ENCODE measurements around the gene SLC37A1. TPM values are rescaled to one million over a fixed set of nuclear protein-coding genes. Genes with fewer than 3 reads are reported as not detected.
A peak's percentile ranks its signal among the peaks of the same experiment; 100 is the strongest.

The SLC37A1 gene
- total and polyA plus RNA-seq, 2 of the 13 experiments (the other 11 are each of a cell fraction or from before 2014, with no cell fraction given) = 0.22 to 0.40 TPM

DNA sequence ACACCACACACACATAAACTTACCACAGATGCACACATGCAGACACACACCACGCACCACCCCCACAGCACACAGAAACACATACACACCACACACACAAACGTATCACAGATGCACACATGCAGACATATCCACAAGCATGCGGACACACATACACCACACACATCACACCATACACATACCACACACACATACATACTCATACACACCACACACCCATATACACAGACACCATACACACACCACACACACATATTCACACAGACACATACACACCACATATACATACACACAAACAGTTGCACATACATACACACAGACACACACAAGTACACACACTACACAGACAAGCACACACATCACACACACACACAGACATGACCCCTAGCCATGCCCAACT is 102.3 kb downstream of the SLC37A1 start:
- no TSS peak for BruUV-seq (replicated peaks)
- TF ChIP-seq, protein P1, sequence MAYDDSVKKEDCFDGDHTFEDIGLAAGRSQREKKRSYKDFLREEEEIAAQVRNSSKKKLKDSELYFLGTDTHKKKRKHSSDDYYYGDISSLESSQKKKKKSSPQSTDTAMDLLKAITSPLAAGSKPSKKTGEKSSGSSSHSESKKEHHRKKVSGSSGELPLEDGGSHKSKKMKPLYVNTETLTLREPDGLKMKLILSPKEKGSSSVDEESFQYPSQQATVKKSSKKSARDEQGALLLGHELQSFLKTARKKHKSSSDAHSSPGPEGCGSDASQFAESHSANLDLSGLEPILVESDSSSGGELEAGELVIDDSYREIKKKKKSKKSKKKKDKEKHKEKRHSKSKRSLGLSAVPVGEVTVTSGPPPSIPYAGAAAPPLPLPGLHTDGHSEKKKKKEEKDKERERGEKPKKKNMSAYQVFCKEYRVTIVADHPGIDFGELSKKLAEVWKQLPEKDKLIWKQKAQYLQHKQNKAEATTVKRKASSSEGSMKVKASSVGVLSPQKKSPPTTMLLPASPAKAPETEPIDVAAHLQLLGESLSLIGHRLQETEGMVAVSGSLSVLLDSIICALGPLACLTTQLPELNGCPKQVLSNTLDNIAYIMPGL (CRISPR knock-in tag; IDR thresholded peaks at IDR 0.05; ENCODE audit: borderline replicate concordance in 1 of 2, low read depth in 1 of 2) = no peak
- no peak for TF ChIP-seq TBX3 (IDR thresholded peaks at IDR 0.05; ENCODE audit: borderline replicate concordance)
- TF ChIP-seq PHB2 (IDR thresholded peaks at IDR 0.05; ENCODE audit: partially characterized antibody) = no peak
- peak; percentile 75 for TF ChIP-seq ZNF282 (IDR thresholded peaks at IDR 0.05; ENCODE audit: partially characterized antibody)
- TF ChIP-seq HNRNPH1 (optimal IDR thresholded peaks at IDR 0.05; ENCODE audit: low read depth, low read length) = no peak
- TF ChIP-seq FOXK2 (IDR thresholded peaks at IDR 0.05) = peak; percentile 37; the same call in 1 of the 2 replicates
- peak; percentile 93; the same call in 1 of the 2 replicates for TF ChIP-seq NBN (conservative IDR thresholded peaks at IDR 0.05)
- TF ChIP-seq, protein P2, sequence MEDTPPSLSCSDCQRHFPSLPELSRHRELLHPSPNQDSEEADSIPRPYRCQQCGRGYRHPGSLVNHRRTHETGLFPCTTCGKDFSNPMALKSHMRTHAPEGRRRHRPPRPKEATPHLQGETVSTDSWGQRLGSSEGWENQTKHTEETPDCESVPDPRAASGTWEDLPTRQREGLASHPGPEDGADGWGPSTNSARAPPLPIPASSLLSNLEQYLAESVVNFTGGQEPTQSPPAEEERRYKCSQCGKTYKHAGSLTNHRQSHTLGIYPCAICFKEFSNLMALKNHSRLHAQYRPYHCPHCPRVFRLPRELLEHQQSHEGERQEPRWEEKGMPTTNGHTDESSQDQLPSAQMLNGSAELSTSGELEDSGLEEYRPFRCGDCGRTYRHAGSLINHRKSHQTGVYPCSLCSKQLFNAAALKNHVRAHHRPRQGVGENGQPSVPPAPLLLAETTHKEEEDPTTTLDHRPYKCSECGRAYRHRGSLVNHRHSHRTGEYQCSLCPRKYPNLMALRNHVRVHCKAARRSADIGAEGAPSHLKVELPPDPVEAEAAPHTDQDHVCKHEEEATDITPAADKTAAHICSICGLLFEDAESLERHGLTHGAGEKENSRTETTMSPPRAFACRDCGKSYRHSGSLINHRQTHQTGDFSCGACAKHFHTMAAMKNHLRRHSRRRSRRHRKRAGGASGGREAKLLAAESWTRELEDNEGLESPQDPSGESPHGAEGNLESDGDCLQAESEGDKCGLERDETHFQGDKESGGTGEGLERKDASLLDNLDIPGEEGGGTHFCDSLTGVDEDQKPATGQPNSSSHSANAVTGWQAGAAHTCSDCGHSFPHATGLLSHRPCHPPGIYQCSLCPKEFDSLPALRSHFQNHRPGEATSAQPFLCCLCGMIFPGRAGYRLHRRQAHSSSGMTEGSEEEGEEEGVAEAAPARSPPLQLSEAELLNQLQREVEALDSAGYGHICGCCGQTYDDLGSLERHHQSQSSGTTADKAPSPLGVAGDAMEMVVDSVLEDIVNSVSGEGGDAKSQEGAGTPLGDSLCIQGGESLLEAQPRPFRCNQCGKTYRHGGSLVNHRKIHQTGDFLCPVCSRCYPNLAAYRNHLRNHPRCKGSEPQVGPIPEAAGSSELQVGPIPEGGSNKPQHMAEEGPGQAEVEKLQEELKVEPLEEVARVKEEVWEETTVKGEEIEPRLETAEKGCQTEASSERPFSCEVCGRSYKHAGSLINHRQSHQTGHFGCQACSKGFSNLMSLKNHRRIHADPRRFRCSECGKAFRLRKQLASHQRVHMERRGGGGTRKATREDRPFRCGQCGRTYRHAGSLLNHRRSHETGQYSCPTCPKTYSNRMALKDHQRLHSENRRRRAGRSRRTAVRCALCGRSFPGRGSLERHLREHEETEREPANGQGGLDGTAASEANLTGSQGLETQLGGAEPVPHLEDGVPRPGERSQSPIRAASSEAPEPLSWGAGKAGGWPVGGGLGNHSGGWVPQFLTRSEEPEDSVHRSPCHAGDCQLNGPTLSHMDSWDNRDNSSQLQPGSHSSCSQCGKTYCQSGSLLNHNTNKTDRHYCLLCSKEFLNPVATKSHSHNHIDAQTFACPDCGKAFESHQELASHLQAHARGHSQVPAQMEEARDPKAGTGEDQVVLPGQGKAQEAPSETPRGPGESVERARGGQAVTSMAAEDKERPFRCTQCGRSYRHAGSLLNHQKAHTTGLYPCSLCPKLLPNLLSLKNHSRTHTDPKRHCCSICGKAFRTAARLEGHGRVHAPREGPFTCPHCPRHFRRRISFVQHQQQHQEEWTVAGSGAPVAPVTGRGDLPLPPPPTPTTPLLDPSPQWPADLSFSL (CRISPR knock-in tag; IDR thresholded peaks at IDR 0.05) = peak; percentile 91
- TF ChIP-seq ATF7-NPFF (CRISPR knock-in tag; IDR thresholded peaks at IDR 0.05; ENCODE audit: low read depth) = no peak
- 0 out of 2 replicates have a peak, but pooled peaks have one; percentile 11 for TF ChIP-seq ATF7 (IDR thresholded peaks at IDR 0.05)
- no peak for TF ChIP-seq ATF7 (CRISPR knock-in tag; IDR thresholded peaks at IDR 0.05)
- TF ChIP-seq PLRG1 (conservative IDR thresholded peaks at IDR 0.05) = 0 out of 2 replicates have a peak, but pooled peaks have one; percentile 20
- TF ChIP-seq, protein P3, sequence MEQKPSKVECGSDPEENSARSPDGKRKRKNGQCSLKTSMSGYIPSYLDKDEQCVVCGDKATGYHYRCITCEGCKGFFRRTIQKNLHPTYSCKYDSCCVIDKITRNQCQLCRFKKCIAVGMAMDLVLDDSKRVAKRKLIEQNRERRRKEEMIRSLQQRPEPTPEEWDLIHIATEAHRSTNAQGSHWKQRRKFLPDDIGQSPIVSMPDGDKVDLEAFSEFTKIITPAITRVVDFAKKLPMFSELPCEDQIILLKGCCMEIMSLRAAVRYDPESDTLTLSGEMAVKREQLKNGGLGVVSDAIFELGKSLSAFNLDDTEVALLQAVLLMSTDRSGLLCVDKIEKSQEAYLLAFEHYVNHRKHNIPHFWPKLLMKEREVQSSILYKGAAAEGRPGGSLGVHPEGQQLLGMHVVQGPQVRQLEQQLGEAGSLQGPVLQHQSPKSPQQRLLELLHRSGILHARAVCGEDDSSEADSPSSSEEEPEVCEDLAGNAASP (CRISPR knock-in tag; IDR thresholded peaks at IDR 0.05; ENCODE audit: borderline replicate concordance) = no peak
- TF ChIP-seq HNF4A (CRISPR knock-in tag; IDR thresholded peaks at IDR 0.05) = no peak
- peak; percentile 49; the same call in 1 of the 2 replicates for TF ChIP-seq FOXP1 (IDR thresholded peaks at IDR 0.05)
- no peak for TF ChIP-seq FOXP1 (CRISPR knock-in tag; IDR thresholded peaks at IDR 0.05)
- ChIA-PET CTCF (ENCODE audit: low intra/inter-chr PET ratio, low total read pairs) (no interaction called here), POLR2A (no interaction called here)
- Histone ChIP-seq H3K79me2 (ENCODE audit: insufficient read depth, low read length) (no peaks in the 10 kb centered on the region), H3K9me3 (ENCODE audit: low read length) (no peaks in the 10 kb centered on the region), H3K9ac (ENCODE audit: insufficient read depth, low read depth, low read length) (no peak overlapping the region), H3K4me2 (ENCODE audit: low read depth, low read length) (peak overlapping the region; percentile 47; the same call in 1 of the 2 replicates), H4K20me1 (ENCODE audit: insufficient read depth, low read length) (no peaks in the 10 kb centered on the region), H3K4me3 (replicated peaks in 1 of 3; ENCODE audit: insufficient read depth in 1 of 3, low read depth in 2 of 3, low read length in 3 of 3) (no peak overlapping the region; a peak in 1 of 6 replicates), H3K4me1 (ENCODE audit: insufficient read depth, low read length) (peaks cover 37% of the 10 kb centered on the region), H3K27ac (ENCODE audit: extremely low read length, insufficient read depth, low read length) (no peak overlapping the region), H3K36me3 (replicated peaks in 1 of 2; ENCODE audit: control insufficient read depth in 1 of 2, insufficient read depth in 2 of 2, low read length in 2 of 2) (no peaks in the 10 kb centered on the region), H2AFZ (ENCODE audit: low read length) (no peak overlapping the region), H3K27me3 (ENCODE audit: control insufficient read depth in 1 of 2, insufficient read depth in 2 of 2, low read length in 2 of 2) (peaks cover 2 to 36% of the 10 kb centered on the region in 2 experiments; a peak in 4 of 5 replicates)
- 31% methylated on average over 3 of the region's 3 CpGs for WGBS (ENCODE audit: low lambda C conversion rate)
- no peak for DNase-seq (ENCODE audit: low spot score)
- in situ Hi-C loops (cut with HindIII; ENCODE audit: extremely low pct_ligation_motif_present, low pct_unique_long_range_greater_than_20kb) (no loop called here), intact Hi-C loops (cut with micrococcal nuclease; ENCODE audit: unreplicated experiment) (no loop called here)
- peak; percentile 57 for FAIRE-seq
- ATAC-seq = no peak

All from HepG2 (cell line).